HS-27A (cell line): ENCODE data around the gene MAPT.
"Not testable (repeated sequence)": the region's sequence is repeated elsewhere in the genome, so short reads cannot be mapped to it uniquely, and the experiment has no call there.

ENCODE experiments used
- DNase-seq: peaks from one replicate; pipeline ENCODE4 v3.0.0-alpha.2; 2012; ENCODE audit warnings: low read depth, missing footprints

Gene MAPT

GRCh38 chr17:45862127-45862526, 32.2 kb upstream of the MAPT start:
- DNase-seq: not testable (repeated sequence)

- DNase-seq: no peak
Observed at GRCh38 chr17:45863857-45864654, 30.3 kb upstream of the MAPT start.

- no peak for DNase-seq
Observed at GRCh38 chr17:45867171-45867570, 27.2 kb upstream of the MAPT start.

GRCh38 chr17:45867702-45868101, 26.7 kb upstream of the MAPT start:
- DNase-seq: no peak

GRCh38 chr17:45868276-45868675, 26.1 kb upstream of the MAPT start:
- no peak for DNase-seq

GRCh38 chr17:45869676-45870341, 24.5 kb upstream of the MAPT start:
- DNase-seq: no peak

- no peak for DNase-seq
Observed at GRCh38 chr17:45870342-45870974, 23.9 kb upstream of the MAPT start.

- no peak for DNase-seq
Observed at GRCh38 chr17:45871718-45872117, 22.6 kb upstream of the MAPT start.

- no peak for DNase-seq
Observed at GRCh38 chr17:45873728-45874127, 20.6 kb upstream of the MAPT start.

- no peak for DNase-seq
Observed at GRCh38 chr17:45874151-45874550, 20.2 kb upstream of the MAPT start.

- DNase-seq: no peak
Observed at GRCh38 chr17:45876539-45876938, 17.8 kb upstream of the MAPT start.

- DNase-seq: no peak
Observed at GRCh38 chr17:45877467-45877866, 16.9 kb upstream of the MAPT start.

GRCh38 chr17:45883063-45883462, 11.3 kb upstream of the MAPT start:
- DNase-seq: no peak

GRCh38 chr17:45886852-45887251, 7.5 kb upstream of the MAPT start:
- DNase-seq: no peak

GRCh38 chr17:45888392-45888791, 6.0 kb upstream of the MAPT start:
- no peak for DNase-seq

GRCh38 chr17:45889579-45889978, 4.8 kb upstream of the MAPT start:
- DNase-seq: no peak

- no peak for DNase-seq
Observed at GRCh38 chr17:45893725-45894021, 681 bp upstream of the MAPT start.

- no peak for DNase-seq
Observed at GRCh38 chr17:45895304-45895968, 1.1 kb downstream of the MAPT start.

GRCh38 chr17:45895969-45896785, 1.8 kb downstream of the MAPT start:
- no peak for DNase-seq

- DNase-seq: no peak
Observed at GRCh38 chr17:45896803-45897693, 2.7 kb downstream of the MAPT start.

- no peak for DNase-seq
Observed at GRCh38 chr17:45900136-45900535, 5.8 kb downstream of the MAPT start.
